ENCODE measurements around the gene RSPH1.

DNA sequence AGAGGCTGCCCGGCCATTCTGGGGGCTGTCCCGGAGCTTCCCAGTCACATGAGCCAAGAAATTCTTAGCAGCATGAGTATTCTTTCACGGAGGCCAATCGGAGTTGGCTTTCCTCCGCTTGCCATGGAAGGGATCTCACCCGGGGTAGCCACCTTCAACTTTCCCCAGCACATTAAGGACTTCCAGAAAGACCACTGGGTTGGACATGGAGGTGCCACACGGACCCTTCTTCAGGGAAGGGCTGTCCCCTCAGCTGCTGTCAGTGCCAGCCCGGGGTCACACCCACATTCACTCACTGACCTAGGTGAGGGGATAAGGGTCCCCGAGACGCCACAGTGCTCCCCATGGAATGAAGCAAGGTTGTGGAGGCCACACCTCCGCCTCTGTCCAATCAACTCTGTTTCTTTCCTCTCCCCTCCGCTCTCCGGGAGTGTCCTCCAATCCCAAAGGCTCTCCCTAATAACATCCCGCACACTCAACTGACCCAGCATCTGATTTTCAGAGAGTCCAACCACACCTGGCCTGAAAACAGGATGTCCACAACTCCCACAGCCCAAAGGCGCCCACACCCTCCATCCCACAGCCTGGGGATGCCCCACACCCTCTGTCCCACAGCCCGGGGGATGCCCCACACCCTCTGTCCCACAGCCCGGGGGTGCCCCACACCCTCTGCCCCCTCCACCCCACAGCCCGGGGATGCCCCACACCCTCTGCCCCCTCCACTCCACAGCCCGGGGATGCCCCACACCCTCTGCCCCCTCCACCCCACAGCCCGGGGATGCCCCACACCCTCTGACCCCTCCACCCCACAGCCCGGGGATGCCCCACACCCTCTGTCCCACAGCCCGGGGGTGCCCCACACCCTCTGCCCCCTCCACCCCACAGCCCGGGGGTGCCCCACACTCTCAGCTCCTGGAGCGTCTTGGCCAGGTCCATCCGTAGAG is 19.4 kb downstream of the RSPH1 start:
- TF ChIP-seq POLR2AphosphoS5 (IDR thresholded peaks at IDR 0.05; ENCODE audit: borderline replicate concordance, low read depth, low read length) (no peak), EZH2 (IDR thresholded peaks at IDR 0.05) (no peak), FOXP2 (optimal IDR thresholded peaks at IDR 0.05; ENCODE audit: control extremely low read depth, extremely low read length, insufficient read depth) (no peak)
